Activated CD4-positive, alpha-beta T cell treated with anti-CD3 and anti-CD28 coated beads for 36 hours (primary cell): Measurements from ENCODE around the gene ZNF211. TPM values are rescaled to one million over a fixed set of nuclear protein-coding genes. Genes with fewer than 3 reads are reported as not detected.

Experiments
- ATAC-seq: fragments of 200-7000 bp; cut with Tn5 transposase; one replicate; pipeline ENCODE4 v1.10.0; 2021; ENCODE audit warnings: mild to moderate bottlenecking, moderate library complexity
- CTCF ChIA-PET: fragments of 350-600 bp; sonication (Branson Sonifier 250); formaldehyde crosslinking; loops from one replicate; lab custom pipeline; 2021; ENCODE audit warnings: antibody characterized with exemption; lab: Charles Lee
- POLR2A ChIA-PET: fragments of 350-600 bp; sonication (Branson Sonifier 250); formaldehyde crosslinking; loops from one replicate; lab custom pipeline; 2021; ENCODE audit warnings: antibody characterized with exemption, inconsistent platforms; lab: Charles Lee
- DNase-seq: peaks from one replicate; pipeline ENCODE4 v3.0.0-alpha.2; 2020
- H3K27ac Mint-ChIP-seq: one replicate; pipeline ENCODE4 v1.8.0; 2021; ENCODE audit warnings: mixed read lengths
- H3K27me3 Mint-ChIP-seq: one replicate; pipeline ENCODE4 v1.8.0; 2021; ENCODE audit warnings: mixed read lengths
- H3K36me3 Mint-ChIP-seq: one replicate; pipeline ENCODE4 v1.8.0; 2021; ENCODE audit warnings: low read depth, mixed read lengths
- H3K4me1 Mint-ChIP-seq: one replicate; pipeline ENCODE4 v1.8.0; 2021; ENCODE audit warnings: mixed read lengths
- H3K4me3 Mint-ChIP-seq: one replicate; pipeline ENCODE4 v1.8.0; 2021; ENCODE audit warnings: mild to moderate bottlenecking, moderate library complexity, mixed read lengths
- H3K9me3 Mint-ChIP-seq: one replicate; pipeline ENCODE4 v1.8.0; 2021; ENCODE audit warnings: low read depth, mixed read lengths
- intact Hi-C, 2 experiments: fragments of 100-400 bp; cut with DNase I in 1 of 2; cut with micrococcal nuclease in 1 of 2; formaldehyde crosslinking; loops; one replicate each; pipeline versions ENCODE4 v1.14.2 to v1.15.1; 2022 to 2024; cut with DNase I, micrococcal nuclease
- total RNA-seq, 2 experiments: library from RNA; stranded (reverse); gene quantifications; one replicate each; pipeline ENCODE4 v1.2.3, GENCODE V29; 2021

ZNF211 gene
- total RNA-seq = 1 to 10 TPM; 8.9 to 9.5 TPM

GRCh38 chr19:57632987-57633831 is at the start of gene ZNF211:
Gene ZNF211 (plus strand): TSS chr19:57633168. CDS start chr19:57633347, 179 bp downstream.
- Mint-ChIP-seq H3K4me1 (peaks cover 19% of the 10 kb centered on the region), H3K27me3 (no peaks in the 10 kb centered on the region), H3K27ac (peak within 1 kb of the TSS; percentile 86), H3K4me3 (peak within 1 kb of the TSS; percentile 96), H3K36me3 (peaks cover 54% of the 10 kb centered on the region), H3K9me3 (peaks cover 31% of the 10 kb centered on the region)
- ATAC-seq = peak; percentile 100
- intact Hi-C loops = loop anchor here (1.0 to 5.0 kb wide), 20 partner anchors 19 to 807 kb away; partner anchors contain the start of genes ZNF134 (in 2 of the 2), ZNF17 (in 2 of the 2), ZNF551 (in 2 of the 2) and ZIK1 (in 1 of the 2)
- POLR2A ChIA-PET = interaction anchor here (0.6 to 1.2 kb wide), 2 partner anchors 47 to 113 kb away, joined by 3 to 4 read pairs; partner anchors contain the start of gene ZNF776
- CTCF ChIA-PET = interaction anchor here (0.6 to 1.4 kb wide), 4 partner anchors 25 to 1318 kb away, joined by 3 read pairs; partner anchors contain the start of gene ZNF551
- DNase-seq = peak; percentile 91

GRCh38 chr19:57583521-57584416 is 49.2 kb upstream of the ZNF211 start, which contains the start of gene ZIK1:
Gene ZIK1 (plus strand): TSS chr19:57584145. CDS start chr19:57584357, 212 bp downstream.
- POLR2A ChIA-PET = no interaction called here
- CTCF ChIA-PET = no interaction called here
- Mint-ChIP-seq H3K9me3 (peaks cover 50% of the 10 kb centered on the region), H3K4me3 (peak within 1 kb of the TSS; percentile 81), H3K27me3 (no peaks in the 10 kb centered on the region), H3K36me3 (peaks cover 48% of the 10 kb centered on the region), H3K4me1 (peaks cover 21% of the 10 kb centered on the region), H3K27ac (peak within 1 kb of the TSS; percentile 85)
- peak; percentile 87 for ATAC-seq
- intact Hi-C loops = loop anchor here (1.0 kb wide), 2 partner anchors 16 to 50 kb away; partner anchors contain the start of genes ZNF211 (in 1 of the 2) and ZNF530 (in 1 of the 2)
- peak; percentile 90 for DNase-seq

DNA sequence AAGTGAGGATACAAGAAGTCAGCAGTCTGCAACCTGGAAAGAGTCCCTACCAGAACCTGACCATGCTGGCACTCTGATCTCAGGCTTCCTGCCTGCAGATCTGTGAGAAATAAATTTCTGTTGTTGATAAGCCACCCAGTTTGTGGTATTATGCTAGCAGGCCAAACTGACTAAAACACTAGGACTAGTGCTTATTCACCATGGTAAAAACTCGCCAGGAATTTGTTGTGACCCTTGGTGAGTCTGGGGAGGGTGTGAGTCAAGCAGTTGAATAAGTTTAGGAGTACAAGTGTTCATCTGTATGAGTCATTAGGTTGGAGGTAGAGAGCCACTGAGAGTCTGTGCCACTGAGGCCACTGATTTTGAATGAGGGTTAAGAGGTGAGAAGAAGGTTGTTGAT is 45.4 kb upstream of the ZNF211 start:
- no peaks in the 10 kb centered on the region for H3K27me3 Mint-ChIP-seq
- peaks cover 17% of the 10 kb centered on the region for H3K4me1 Mint-ChIP-seq
- POLR2A ChIA-PET = no interaction called here
- peaks cover 64% of the 10 kb centered on the region for H3K9me3 Mint-ChIP-seq
- CTCF ChIA-PET = no interaction called here
- peaks cover 80% of the 10 kb centered on the region for H3K36me3 Mint-ChIP-seq
- no peak overlapping the region for H3K4me3 Mint-ChIP-seq
- no peak overlapping the region for H3K27ac Mint-ChIP-seq
- ATAC-seq (no peak), DNase-seq (no peak)
- intact Hi-C loops = no loop called here

GRCh38 chr19:57599377-57599760 is 33.6 kb upstream of the ZNF211 start:
- peak; percentile 54 for ATAC-seq
- POLR2A ChIA-PET = no interaction called here
- Mint-ChIP-seq H3K9me3 (peaks cover 37% of the 10 kb centered on the region), H3K4me3 (peak overlapping the region; percentile 81), H3K4me1 (peaks cover 12% of the 10 kb centered on the region), H3K36me3 (peaks cover 36% of the 10 kb centered on the region), H3K27ac (peak overlapping the region; percentile 79), H3K27me3 (no peaks in the 10 kb centered on the region)
- CTCF ChIA-PET = no interaction called here
- DNase-seq = no peak
- intact Hi-C loops = loop anchor here (1.0 kb wide), 8 partner anchors 15 to 188 kb away; partner anchors contain the start of genes ZNF134 (in 2 of the 2), ZIK1 (in 1 of the 2), ZNF17 (in 1 of the 2) and ZNF211 (in 1 of the 2)

DNA sequence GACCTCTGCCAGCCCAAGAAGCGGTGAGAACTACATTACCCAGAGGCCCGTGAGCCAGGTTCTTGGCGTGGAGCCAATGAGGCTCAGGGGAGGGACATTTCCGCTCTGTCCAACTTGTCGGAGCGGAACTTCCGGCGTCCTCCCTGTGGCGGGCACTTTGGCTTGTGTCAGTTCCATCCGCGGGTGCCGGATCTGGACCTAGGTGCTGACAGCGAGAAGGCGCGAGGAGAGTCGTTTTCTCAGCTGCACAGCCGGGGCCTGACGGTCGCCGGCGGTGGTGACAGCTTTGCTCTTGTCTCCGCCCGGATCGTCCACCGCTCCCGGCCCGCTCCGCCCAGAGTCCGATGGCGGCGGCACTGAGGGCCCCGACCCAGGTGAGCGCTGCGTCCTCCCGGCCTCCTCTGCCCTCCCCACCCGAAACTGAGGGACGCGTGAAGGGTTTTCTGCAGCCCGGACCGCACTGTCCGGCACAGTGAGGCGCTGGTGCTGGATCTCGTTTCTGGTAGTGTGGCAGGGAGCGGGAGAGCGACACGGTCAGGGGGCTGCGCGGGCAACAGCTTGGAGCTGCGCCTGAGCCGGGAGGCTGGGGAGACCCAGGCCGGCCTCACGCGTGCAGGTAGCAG is 33.1 kb upstream of the ZNF211 start, which contains the start of gene ZNF530:
TSS of gene ZNF530 (plus strand) at position 125 of the 623 bp plus-strand sequence. CDS start 4,461 bp downstream, outside the sequence.
- H3K27ac Mint-ChIP-seq = peak within 1 kb of the TSS; percentile 79
- H3K9me3 Mint-ChIP-seq = peaks cover 40% of the 10 kb centered on the region
- ATAC-seq (peak; percentile 98), DNase-seq (peak; percentile 95)
- H3K4me3 Mint-ChIP-seq = peak within 1 kb of the TSS; percentile 81
- H3K36me3 Mint-ChIP-seq = peaks cover 41% of the 10 kb centered on the region
- no peaks in the 10 kb centered on the region for H3K27me3 Mint-ChIP-seq
- ChIA-PET POLR2A (interaction anchor here (0.5 kb wide), 1 partner anchor 253 kb away, joined by 3 read pairs; no protein-coding TSS in a partner anchor), CTCF (no interaction called here)
- intact Hi-C loops = loop anchor here (1.0 kb wide), 8 partner anchors 14 to 189 kb away; partner anchors contain the start of genes ZNF134 (in 2 of the 2), ZIK1 (in 1 of the 2), ZNF17 (in 1 of the 2) and ZNF211 (in 1 of the 2)
- H3K4me1 Mint-ChIP-seq = peaks cover 12% of the 10 kb centered on the region

DNA sequence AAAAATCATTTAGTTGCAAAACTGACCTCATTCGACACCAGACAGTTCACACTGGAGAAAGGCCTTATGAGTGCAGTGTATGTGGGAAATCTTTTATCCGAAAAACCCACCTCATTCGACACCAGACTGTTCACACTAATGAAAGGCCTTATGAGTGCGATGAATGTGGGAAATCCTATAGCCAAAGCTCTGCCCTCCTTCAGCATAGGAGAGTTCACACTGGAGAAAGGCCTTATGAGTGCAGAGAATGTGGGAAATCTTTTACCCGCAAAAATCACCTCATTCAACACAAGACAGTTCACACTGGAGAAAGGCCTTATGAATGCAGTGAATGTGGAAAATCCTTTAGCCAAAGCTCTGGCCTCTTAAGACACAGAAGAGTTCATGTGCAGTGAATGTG is 26.0 kb upstream of the ZNF211 start:
- Mint-ChIP-seq H3K4me1 (no peaks in the 10 kb centered on the region), H3K9me3 (peaks cover 46% of the 10 kb centered on the region), H3K4me3 (no peak overlapping the region), H3K27me3 (no peaks in the 10 kb centered on the region), H3K36me3 (peaks cover 67% of the 10 kb centered on the region), H3K27ac (no peak overlapping the region)
- POLR2A ChIA-PET = no interaction called here
- CTCF ChIA-PET = no interaction called here
- DNase-seq = no peak
- intact Hi-C loops = no loop called here
- ATAC-seq = no peak

- intact Hi-C loops = loop anchor here in 1 of 2 experiments (5.0 kb wide), 1 partner anchor 34 kb away; the partner anchor contains the start of gene ZNF416
- Mint-ChIP-seq H3K27ac (no peak overlapping the region), H3K4me1 (peaks cover 19% of the 10 kb centered on the region), H3K4me3 (no peak overlapping the region), H3K9me3 (peaks cover 35% of the 10 kb centered on the region), H3K27me3 (no peaks in the 10 kb centered on the region), H3K36me3 (peaks cover 48% of the 10 kb centered on the region)
- ChIA-PET POLR2A (no interaction called here), CTCF (interaction anchor here (0.6 kb wide), 1 partner anchor 10 kb away, joined by 3 read pairs; no protein-coding TSS in a partner anchor)
- ATAC-seq (no peak), DNase-seq (no peak)
These were observed 21.9 kb upstream of the ZNF211 start for GRCh38 chr19:57611113-57611512.

DNA sequence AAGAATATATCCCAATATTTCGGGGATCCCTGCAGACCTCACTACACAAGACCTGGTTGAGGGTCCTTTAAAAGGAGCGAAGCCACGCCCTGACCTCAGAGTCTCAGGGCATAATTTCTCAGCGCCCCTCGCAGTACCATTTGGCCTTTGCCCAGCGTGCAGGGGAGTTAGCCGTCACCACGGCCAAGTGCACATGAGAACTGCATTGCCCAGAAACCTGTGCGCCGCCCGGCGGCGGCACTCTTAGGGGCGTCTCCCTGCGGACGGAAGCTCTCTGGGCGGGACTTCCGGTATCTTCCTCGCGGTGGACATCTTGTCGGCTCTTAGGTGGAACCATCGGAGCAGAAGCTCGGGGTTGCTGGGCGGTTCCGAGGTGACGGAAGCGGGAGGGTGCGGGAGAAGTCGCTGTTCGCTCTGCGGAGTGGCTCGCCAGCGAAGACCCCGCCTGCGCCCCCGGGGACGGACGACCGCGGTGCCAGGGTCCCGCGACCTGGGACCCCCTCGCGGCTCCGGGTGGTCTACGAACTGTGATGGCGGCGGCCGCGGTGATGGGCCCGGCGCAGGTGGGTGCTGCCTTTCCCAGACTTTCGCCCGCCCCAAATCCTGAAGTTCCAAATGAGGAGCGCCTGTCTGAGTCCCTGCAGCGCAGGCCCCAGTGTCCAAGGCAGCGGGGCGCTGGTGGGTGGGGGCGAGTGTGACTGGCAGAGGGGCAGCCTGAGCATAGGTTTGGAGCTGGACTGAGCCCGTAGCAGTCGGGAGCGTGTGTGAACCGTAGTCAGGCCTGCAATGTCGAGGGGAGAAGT is 18.8 kb upstream of the ZNF211 start, which contains the start of gene ZNF134:
TSS of gene ZNF134 (plus strand) at position 302 of the 803 bp plus-strand sequence. CDS start 5,227 bp downstream, outside the sequence.
- DNase-seq = peak; percentile 94
- ATAC-seq = peak; percentile 99
- Mint-ChIP-seq H3K4me3 (peak within 1 kb of the TSS; percentile 89), H3K27ac (peak within 1 kb of the TSS; percentile 79), H3K4me1 (peaks cover 19% of the 10 kb centered on the region), H3K27me3 (no peaks in the 10 kb centered on the region), H3K9me3 (peaks cover 43% of the 10 kb centered on the region), H3K36me3 (peaks cover 51% of the 10 kb centered on the region)
- POLR2A ChIA-PET = no interaction called here
- intact Hi-C loops = loop anchor here (1.0 to 5.0 kb wide), 10 partner anchors 15 to 274 kb away; partner anchors contain the start of genes ZNF211 (in 2 of the 2), ZNF416 (in 2 of the 2), ZNF530 (in 2 of the 2) and ZNF549 (in 1 of the 2)
- CTCF ChIA-PET = interaction anchor here (0.6 kb wide), 2 partner anchors 201 to 249 kb away, joined by 3 to 4 read pairs; no protein-coding TSS in a partner anchor

- CTCF ChIA-PET = interaction anchor here (0.5 kb wide), 1 partner anchor 254 kb away, joined by 4 read pairs; no protein-coding TSS in a partner anchor
These were observed 17.6 kb upstream of the ZNF211 start for GRCh38 chr19:57615346-57615745.

More at GRCh38 chr19:57615346-57615745, 17.6 kb upstream of the ZNF211 start:
- Mint-ChIP-seq H3K27me3 (no peaks in the 10 kb centered on the region), H3K4me1 (peaks cover 19% of the 10 kb centered on the region), H3K36me3 (peaks cover 63% of the 10 kb centered on the region), H3K9me3 (peaks cover 53% of the 10 kb centered on the region), H3K4me3 (peak overlapping the region; percentile 89), H3K27ac (peak overlapping the region; percentile 79)
- no peak for DNase-seq
- POLR2A ChIA-PET = no interaction called here
- intact Hi-C loops = no loop called here
- no peak for ATAC-seq
